Measurements from ENCODE around the gene P2RX7.

DNA sequence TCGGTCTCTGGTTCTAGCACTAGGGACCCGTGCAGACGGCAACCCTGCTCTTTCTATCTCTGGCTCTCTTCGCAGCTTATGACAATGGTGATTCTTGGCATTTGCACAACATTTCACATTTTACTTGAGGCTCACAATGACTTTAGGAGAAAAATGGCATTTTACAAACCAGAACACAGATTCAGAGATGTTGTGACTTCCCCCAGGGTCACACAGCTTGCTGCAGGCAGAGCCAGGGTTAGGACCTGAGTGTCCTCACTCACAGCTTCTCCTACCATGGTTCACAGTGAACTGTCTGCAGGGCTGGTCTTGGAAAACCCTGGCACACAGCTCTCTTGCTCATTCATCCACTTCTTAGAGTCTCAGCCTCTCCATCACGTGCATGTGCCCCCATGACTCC, 23.7 kb downstream of the P2RX7 start:
- TF ChIP-seq CTCF (IDR thresholded peaks at IDR 0.05) (no peak), EP300 (IDR thresholded peaks at IDR 0.05) (no peak), POLR2AphosphoS5 (IDR thresholded peaks at IDR 0.05) (no peak)
